ENCODE results near the gene IQCF2. TPM values are rescaled to one million over a fixed set of nuclear protein-coding genes. Genes with fewer than 3 reads are reported as not detected.
A peak's percentile ranks its signal among the peaks of the same experiment; 100 is the strongest.
"Not testable (repeated sequence)": the region's sequence is repeated elsewhere in the genome, so short reads cannot be mapped to it uniquely, and the experiment has no call there.

Gene IQCF2
- polyA plus RNA-seq, 6 donors from 2014 or later: not detected

DNA sequence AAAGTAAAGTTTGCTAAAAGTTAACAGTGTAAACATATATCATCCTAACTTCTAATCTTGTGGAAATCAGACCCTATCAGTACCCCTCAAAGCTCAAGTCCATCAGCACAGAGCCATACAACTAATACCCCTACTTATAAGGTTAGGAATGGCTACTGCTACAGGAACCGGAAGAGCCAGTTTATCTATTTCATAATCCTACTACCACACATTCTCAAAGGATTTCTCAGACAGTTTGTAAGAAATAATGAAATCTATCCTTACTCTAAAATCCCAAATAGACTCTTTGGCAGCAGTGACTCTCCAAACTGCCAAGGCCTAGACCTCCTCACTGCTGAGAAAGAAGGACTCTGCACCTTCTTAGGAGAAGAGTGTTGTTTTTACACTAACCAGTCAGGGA, 6.0 kb upstream of the IQCF2 start:
- not testable (repeated sequence) for DNase-seq; H3K4me3 Mint-ChIP-seq; ATAC-seq (ENCODE audit: low read depth in 2 of 2); H3K4me1 Mint-ChIP-seq; H3K36me3 Mint-ChIP-seq; H3K27ac Mint-ChIP-seq
- Mint-ChIP-seq H3K9me3 (peaks cover 0 to 18% (median 8%) of the 10 kb centered on the region in 7 donors), H3K27me3 (peaks cover 8 to 16% (median 14%) of the 10 kb centered on the region in 3 donors)

DNA sequence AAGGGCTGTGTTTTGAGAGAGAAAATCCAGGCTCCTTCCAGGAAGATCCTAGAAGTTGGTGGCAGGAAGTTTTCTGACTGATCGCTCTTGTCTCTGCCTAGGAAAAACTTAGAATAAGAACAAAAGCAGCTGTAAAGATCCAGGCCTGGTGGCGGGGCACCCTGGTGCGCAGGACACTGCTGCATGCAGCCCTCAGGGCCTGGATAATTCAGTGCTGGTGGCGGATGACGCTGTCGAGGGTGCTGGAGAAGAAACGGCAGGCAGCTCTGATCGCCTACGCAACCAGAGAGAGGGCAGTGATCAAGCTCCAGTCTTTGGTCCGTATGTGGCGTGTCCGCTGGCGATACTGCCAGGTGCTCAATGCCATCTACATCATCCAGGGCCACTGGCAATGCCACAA, 1.5 kb downstream of the IQCF2 start:
- Mint-ChIP-seq H3K36me3 (no peaks in the 10 kb centered on the region), H3K4me3 (no peak overlapping the region), H3K4me1 (peaks cover 5 to 12% (median 10%) of the 10 kb centered on the region in 3 donors), H3K9me3 (peaks cover 0 to 4% (median 0%) of the 10 kb centered on the region in 7 donors), H3K27ac (peak overlapping the region in 1 of 6 donors; percentile 27), H3K27me3 (peaks cover 4 to 15% (median 8%) of the 10 kb centered on the region in 3 donors)
- ATAC-seq (ENCODE audit: low read depth in 2 of 2) (no peak), DNase-seq (no peak)

DNA sequence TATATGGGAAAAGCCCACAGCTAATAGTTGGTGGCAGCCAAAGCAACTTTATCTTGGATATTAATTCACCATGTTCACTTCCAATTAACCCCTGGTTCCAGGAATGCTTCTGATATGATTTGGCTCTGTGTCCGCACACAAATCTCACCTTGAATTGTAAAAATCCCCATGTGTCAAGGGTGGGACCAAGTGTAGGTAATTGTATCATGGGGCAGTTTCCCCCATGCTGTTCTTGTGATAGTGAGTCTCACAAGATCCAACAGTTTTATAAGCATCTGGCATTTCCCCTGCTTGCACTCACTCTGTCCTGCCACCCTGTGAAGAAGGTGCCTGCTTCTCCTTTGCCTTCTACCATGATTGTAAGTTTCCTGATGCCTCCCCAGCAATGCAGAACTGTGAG, 7.5 kb downstream of the IQCF2 start:
- H3K4me3 Mint-ChIP-seq; H3K27ac Mint-ChIP-seq; H3K4me1 Mint-ChIP-seq; H3K36me3 Mint-ChIP-seq; ATAC-seq (ENCODE audit: low read depth in 2 of 2); DNase-seq; H3K9me3 Mint-ChIP-seq: not testable (repeated sequence)
- H3K27me3 Mint-ChIP-seq: peaks cover 22 to 40% (median 27%) of the 10 kb centered on the region in 3 donors

DNA sequence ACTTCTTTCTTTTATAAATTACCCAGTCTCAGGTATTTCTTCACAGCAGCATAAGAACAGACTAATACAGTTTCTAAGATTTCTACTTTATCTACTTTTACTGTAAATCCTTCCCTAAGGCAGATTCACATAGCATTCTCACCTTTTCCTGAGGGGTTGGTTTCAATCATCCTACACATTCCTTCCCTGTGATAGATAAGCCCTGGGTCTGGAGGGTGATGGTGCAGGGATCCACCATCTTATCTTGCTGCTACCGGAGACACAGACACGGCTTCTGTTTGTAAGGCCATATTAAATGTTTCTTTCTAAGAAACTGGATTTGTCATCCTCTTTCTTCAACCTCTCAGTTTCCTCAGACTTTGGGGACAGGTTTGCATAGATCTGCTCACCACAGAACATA, 7.9 kb downstream of the IQCF2 start:
- H3K9me3 Mint-ChIP-seq: peaks cover 0 to 2% (median 0%) of the 10 kb centered on the region in 7 donors
- H3K4me3 Mint-ChIP-seq: no peak overlapping the region
- DNase-seq: no peak
- no peaks in the 10 kb centered on the region for H3K4me1 Mint-ChIP-seq
- peak overlapping the region in 2 of 6 donors; percentile 4 to 8 for H3K27ac Mint-ChIP-seq
- ATAC-seq (ENCODE audit: low read depth in 2 of 2): no peak
- H3K27me3 Mint-ChIP-seq: peaks cover 24 to 40% (median 31%) of the 10 kb centered on the region in 3 donors
- H3K36me3 Mint-ChIP-seq: no peaks in the 10 kb centered on the region

DNA sequence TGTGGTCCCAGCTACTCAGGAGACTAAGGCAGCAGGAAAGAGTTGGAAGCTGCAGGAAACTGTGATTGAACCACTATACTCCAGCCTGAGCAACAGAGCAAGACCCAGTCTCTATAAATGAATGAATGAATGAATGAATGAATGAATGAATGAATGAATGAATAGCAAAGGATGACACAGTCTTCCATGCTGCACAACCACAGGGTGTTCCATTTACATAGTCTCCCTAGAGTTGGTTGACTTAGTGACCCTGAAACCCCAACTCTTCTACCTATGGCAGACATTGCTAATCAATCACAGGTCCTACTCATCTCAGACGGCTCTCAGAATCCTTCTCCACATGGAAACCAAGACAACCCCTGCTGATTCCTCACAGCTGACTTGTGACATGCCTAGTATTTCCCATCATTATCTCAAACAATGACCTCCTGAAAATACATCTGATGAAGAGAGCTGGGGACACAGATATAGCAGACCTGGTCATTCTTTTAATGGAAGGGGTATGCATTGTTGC, 11.9 kb downstream of the IQCF2 start:
- DNase-seq (no peak), ATAC-seq (ENCODE audit: low read depth in 2 of 2) (no peak)
- no peaks in the 10 kb centered on the region for H3K9me3 Mint-ChIP-seq
- H3K27me3 Mint-ChIP-seq: peaks cover 29 to 54% (median 42%) of the 10 kb centered on the region in 3 donors
- H3K4me3 Mint-ChIP-seq: no peak overlapping the region
- H3K27ac Mint-ChIP-seq: no peak overlapping the region
- no peaks in the 10 kb centered on the region for H3K36me3 Mint-ChIP-seq
- H3K4me1 Mint-ChIP-seq: no peaks in the 10 kb centered on the region

DNA sequence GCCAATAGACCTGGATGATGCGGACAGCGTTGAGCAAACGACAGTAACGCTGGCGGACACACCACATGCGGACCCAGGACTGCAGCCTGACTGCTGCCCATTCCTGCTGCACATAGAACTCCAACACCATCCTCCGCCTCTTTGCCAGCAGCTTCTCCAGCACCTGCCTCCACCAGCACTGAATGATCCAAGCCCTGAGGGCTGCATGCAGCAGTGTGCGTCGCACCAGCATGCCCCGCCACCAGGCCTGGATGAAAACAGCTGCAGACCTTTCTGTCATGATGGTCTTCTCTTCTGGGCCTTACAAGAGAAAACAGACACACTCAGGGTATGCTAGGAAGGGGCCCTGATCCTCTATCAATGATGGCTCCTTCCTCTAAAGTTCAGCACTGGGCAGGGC, 12.5 kb downstream of the IQCF2 start:
- DNase-seq (no peak), ATAC-seq (ENCODE audit: low read depth in 2 of 2) (no peak)
- Mint-ChIP-seq H3K36me3 (no peaks in the 10 kb centered on the region), H3K9me3 (no peaks in the 10 kb centered on the region), H3K4me1 (no peaks in the 10 kb centered on the region), H3K27ac (no peak overlapping the region), H3K4me3 (no peak overlapping the region), H3K27me3 (peaks cover 29 to 54% (median 42%) of the 10 kb centered on the region in 3 donors)

DNA sequence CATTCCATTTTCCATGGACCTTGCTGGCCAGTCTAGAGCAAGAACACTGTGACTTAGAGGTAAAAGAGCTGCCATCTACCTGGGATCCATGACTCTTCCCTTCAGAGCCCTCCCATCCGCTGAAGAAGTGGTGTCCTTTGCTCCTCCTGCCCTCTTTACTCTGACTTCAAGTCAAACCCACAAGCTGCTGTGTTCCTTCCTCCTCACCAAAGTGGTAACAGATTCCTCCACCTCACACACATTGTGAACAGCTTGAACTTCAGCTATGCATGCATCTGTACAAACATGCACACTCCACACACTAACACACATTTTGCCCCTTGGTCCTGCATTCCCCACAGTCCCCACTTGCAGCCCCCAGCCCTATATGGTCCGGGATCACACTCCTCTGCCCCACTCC, 13.0 kb downstream of the IQCF2 start:
- DNase-seq (no peak), ATAC-seq (ENCODE audit: low read depth in 2 of 2) (no peak)
- H3K27me3 Mint-ChIP-seq: peaks cover 23 to 49% (median 41%) of the 10 kb centered on the region in 3 donors
- H3K36me3 Mint-ChIP-seq: no peaks in the 10 kb centered on the region
- H3K27ac Mint-ChIP-seq: peak overlapping the region in 1 of 6 donors; percentile 17
- H3K9me3 Mint-ChIP-seq: no peaks in the 10 kb centered on the region
- no peaks in the 10 kb centered on the region for H3K4me1 Mint-ChIP-seq
- H3K4me3 Mint-ChIP-seq: no peak overlapping the region

DNA sequence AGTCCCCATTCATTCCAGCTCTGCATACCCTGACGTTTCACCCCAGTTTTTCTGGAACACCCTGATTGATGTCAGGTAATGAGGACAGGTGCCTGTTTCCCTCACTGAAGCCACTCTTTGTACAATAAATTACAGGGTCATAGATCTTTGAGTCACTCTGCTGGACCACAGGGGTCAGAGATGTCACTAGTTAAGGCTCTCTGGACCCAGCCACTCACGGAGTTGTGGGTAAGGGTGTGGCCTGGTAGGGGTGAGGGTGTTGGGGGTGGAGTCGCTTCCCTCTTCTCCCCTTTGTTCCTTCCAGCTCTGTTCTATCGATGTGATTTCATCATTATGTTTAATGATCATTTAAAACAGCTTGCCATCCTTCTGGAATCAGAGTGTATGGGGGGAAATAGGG, 13.5 kb downstream of the IQCF2 start:
- Mint-ChIP-seq H3K36me3 (no peaks in the 10 kb centered on the region), H3K27me3 (peaks cover 24 to 49% (median 41%) of the 10 kb centered on the region in 3 donors), H3K9me3 (peaks cover 0 to 2% (median 0%) of the 10 kb centered on the region in 7 donors), H3K4me1 (no peaks in the 10 kb centered on the region), H3K4me3 (no peak overlapping the region), H3K27ac (no peak overlapping the region)
- ATAC-seq (ENCODE audit: low read depth in 2 of 2) (no peak), DNase-seq (no peak)

DNA sequence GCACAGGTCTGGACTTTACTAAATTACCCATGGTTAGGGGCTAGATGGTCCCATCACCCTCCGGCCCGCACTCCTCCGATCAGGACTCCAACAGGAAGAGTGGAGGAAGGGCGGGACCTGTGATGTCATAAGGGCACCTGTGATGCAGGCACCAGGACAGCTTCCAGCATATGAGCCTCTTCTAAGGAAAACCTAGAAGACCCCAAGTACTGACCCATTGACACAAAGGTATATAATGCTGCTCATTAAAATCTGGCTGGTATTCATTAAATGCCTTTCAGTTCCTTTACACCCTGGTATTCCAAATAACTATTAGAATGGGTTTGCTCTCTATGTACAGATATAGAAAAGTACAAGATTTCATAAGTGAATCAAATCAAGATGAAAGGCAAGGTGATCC, 14.1 kb downstream of the IQCF2 start, which contains the start of gene IQCF5:
TSS of gene IQCF5 (minus strand) at position 101 of the 400 bp plus-strand sequence. CDS start at position 31, 70 bp downstream.
- ATAC-seq (ENCODE audit: low read depth in 2 of 2) (no peak), DNase-seq (no peak)
- Mint-ChIP-seq H3K27me3 (peaks cover 24 to 54% (median 46%) of the 10 kb centered on the region in 3 donors), H3K27ac (peak within 1 kb of the TSS in 1 of 6 donors; percentile 17), H3K4me3 (no peak within 1 kb of the TSS), H3K4me1 (no peaks in the 10 kb centered on the region), H3K9me3 (peaks cover 0 to 8% (median 6%) of the 10 kb centered on the region in 7 donors), H3K36me3 (no peaks in the 10 kb centered on the region)

DNA sequence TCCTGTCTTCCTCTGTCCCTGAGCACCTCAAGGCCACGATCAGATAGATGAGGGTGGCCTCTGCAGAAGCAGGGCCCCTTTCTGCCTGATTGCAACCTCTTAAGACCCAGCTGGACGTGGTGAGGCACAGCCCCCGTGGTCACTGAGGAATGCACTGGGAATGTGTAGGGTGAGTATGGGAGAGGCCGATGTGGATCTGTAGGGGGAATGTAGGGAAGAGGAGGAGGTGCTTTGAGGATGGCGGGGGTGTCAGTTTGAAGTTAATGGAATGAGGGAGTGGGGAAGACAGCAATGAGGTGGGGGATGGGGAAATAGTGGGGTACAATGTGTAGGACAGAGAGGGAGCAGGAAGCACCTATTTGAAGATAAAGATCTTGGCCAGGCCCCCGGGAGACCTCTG, 14.8 kb downstream of the IQCF2 start:
- ATAC-seq (ENCODE audit: low read depth in 2 of 2): no peak
- Mint-ChIP-seq H3K27ac (no peak overlapping the region), H3K4me1 (no peaks in the 10 kb centered on the region), H3K36me3 (no peaks in the 10 kb centered on the region), H3K9me3 (peaks cover 0 to 9% (median 6%) of the 10 kb centered on the region in 7 donors), H3K4me3 (no peak overlapping the region), H3K27me3 (peaks cover 21 to 50% (median 46%) of the 10 kb centered on the region in 3 donors)
- no peak for DNase-seq

DNA sequence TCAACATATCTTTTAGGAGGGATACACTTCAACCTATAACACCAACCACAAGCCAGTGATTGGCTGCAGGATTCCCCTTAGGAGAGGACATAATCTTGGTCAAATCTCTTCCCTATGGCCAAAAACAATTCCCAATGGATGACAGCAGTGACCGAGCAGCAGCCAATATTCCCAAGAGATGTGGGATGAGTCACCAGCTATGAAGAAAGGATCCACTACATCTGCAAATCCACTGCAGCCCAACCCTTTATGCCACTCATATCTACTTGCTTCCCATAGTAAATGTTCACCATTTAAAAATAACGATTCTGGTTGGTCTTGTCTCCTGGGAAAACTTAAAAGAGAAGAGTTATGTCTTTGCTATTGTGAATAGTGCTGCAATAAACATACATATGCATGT, 18.5 kb downstream of the IQCF2 start:
- Mint-ChIP-seq H3K36me3 (no peaks in the 10 kb centered on the region), H3K4me1 (no peaks in the 10 kb centered on the region), H3K4me3 (no peak overlapping the region), H3K27ac (no peak overlapping the region), H3K27me3 (peaks cover 18 to 52% (median 49%) of the 10 kb centered on the region in 3 donors), H3K9me3 (peaks cover 0 to 9% (median 6%) of the 10 kb centered on the region in 7 donors)
- no peak for ATAC-seq (ENCODE audit: low read depth in 2 of 2)
- no peak for DNase-seq

DNA sequence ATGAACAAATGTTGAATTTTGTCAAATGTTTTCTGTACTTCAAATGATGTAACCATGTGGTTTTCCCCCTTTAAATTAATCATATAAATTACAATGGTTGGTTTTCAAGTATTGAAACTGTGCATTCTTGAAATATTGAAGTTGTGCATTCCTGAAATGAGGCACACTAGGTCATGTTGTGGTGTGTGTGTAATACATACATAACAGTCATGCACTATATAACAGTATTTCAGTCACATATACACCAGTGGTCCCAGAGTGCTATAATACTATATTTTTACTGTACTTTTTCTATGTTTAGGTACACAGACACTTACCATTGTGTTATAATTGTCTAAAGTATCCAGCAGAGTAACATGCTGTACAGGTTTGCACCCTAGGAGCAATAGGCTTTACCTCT, 25.0 kb downstream of the IQCF2 start:
- Mint-ChIP-seq H3K4me1 (no peaks in the 10 kb centered on the region), H3K27me3 (peaks cover 9 to 40% (median 23%) of the 10 kb centered on the region in 3 donors), H3K9me3 (peaks cover 0 to 3% (median 0%) of the 10 kb centered on the region in 7 donors), H3K27ac (no peak overlapping the region), H3K4me3 (no peak overlapping the region), H3K36me3 (no peaks in the 10 kb centered on the region)
- ATAC-seq (ENCODE audit: low read depth in 2 of 2) (no peak), DNase-seq (no peak)

DNA sequence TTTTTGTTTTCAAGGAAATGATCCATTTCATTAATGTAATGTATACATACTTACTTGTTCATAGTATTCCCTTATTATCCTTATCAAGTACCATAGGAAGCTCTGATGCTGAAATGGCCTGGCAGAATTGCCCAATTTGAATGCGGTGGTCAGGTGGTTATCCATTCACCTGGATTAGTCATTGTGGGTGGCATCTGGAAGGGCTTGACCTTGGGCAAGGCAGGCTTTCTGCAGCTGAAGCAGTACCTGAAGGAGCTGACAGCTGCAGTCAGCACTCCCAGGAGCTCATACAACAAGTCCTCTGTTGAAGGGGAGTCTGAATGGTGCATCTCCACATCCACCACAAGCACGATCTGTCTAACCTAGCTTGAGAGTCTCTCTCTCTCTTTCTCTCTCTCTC, 26.2 kb downstream of the IQCF2 start:
- H3K27ac Mint-ChIP-seq: no peak overlapping the region
- peaks cover 0 to 3% (median 0%) of the 10 kb centered on the region in 7 donors for H3K9me3 Mint-ChIP-seq
- H3K36me3 Mint-ChIP-seq: no peaks in the 10 kb centered on the region
- peaks cover 14 to 40% (median 29%) of the 10 kb centered on the region in 3 donors for H3K27me3 Mint-ChIP-seq
- ATAC-seq (ENCODE audit: low read depth in 2 of 2): no peak
- H3K4me1 Mint-ChIP-seq: no peaks in the 10 kb centered on the region
- H3K4me3 Mint-ChIP-seq: no peak overlapping the region
- DNase-seq: no peak

DNA sequence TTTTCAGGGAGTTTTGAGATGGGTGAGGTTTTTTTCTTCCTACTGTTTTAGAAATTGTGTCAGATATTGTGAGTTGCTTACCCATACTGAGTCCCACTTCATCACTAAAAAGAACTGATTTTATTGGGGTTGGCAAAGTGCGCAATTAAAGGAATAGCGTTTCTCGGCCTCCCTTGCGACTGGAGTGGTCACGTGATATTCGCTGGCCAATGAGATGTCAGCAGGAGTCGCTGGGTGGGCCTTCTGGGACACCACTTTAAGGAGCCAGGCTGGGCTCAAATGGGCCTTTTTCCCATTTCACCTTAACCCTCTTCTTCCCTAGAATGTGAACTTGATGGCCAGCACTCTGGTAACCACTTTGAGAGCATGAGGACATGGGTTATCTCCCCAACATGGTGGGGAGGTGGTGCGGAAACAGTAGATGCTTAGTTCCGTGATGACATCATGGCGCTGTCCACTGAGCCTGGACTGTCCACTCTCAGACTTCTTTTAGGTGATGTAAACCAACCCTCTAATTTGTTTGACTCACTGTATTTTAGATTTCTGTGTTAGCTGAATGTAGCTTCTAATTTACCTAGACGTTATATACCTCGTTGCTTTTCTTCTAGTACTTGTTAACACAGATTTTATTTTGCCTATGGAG, 27.2 kb downstream of the IQCF2 start:
- Mint-ChIP-seq H3K27ac (no peak overlapping the region), H3K27me3 (peaks cover 20 to 44% (median 39%) of the 10 kb centered on the region in 3 donors), H3K36me3 (no peaks in the 10 kb centered on the region), H3K9me3 (peaks cover 0 to 3% (median 0%) of the 10 kb centered on the region in 7 donors), H3K4me3 (no peak overlapping the region), H3K4me1 (no peaks in the 10 kb centered on the region)
- DNase-seq (no peak), ATAC-seq (ENCODE audit: low read depth in 2 of 2) (no peak)

Data from naive B cell (primary cell).